ENCODE data around the gene ANO4. TPM values are rescaled to one million over a fixed set of nuclear protein-coding genes. Genes with fewer than 3 reads are reported as not detected.
"Not testable (repeated sequence)": the region's sequence is repeated elsewhere in the genome, so short reads cannot be mapped to it uniquely, and the experiment has no call there.

The ANO4 gene
- total RNA-seq, 2 experiments from 2014 or later: not detected

DNA sequence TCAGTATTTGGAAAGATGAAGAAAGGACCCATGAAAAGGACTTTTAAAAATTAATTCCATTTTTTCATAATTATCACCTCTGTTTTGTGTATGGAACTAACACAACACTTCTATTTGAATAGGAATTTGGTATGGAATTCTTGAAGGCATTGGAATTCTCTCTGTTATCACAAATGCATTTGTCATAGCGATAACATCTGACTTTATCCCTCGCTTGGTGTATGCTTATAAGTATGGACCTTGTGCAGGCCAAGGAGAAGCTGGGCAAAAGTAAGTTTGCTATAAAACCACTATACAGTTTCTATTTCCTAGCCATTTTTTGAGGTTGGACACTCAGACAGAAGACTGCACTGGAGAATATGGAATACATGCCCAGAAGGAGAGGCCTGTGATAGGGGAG lies 316.9 kb downstream of the ANO4 start:
- no peaks in the 10 kb centered on the region for H3K36me3 Mint-ChIP-seq
- no peak overlapping the region for H3K4me3 Mint-ChIP-seq
- H3K4me1 Mint-ChIP-seq: no peaks in the 10 kb centered on the region
- no peaks in the 10 kb centered on the region for H3K9me3 Mint-ChIP-seq
- DNase-seq: no peak
- no peak overlapping the region for H3K27ac Mint-ChIP-seq
- no peaks in the 10 kb centered on the region for H3K27me3 Mint-ChIP-seq

GRCh38 chr12:101115326-101115725 lies 320.8 kb downstream of the ANO4 start:
- no peak overlapping the region for H3K4me3 Mint-ChIP-seq
- no peaks in the 10 kb centered on the region for H3K9me3 Mint-ChIP-seq
- no peaks in the 10 kb centered on the region for H3K4me1 Mint-ChIP-seq
- no peaks in the 10 kb centered on the region for H3K27me3 Mint-ChIP-seq
- no peaks in the 10 kb centered on the region for H3K36me3 Mint-ChIP-seq
- DNase-seq: no peak
- no peak overlapping the region for H3K27ac Mint-ChIP-seq

DNA sequence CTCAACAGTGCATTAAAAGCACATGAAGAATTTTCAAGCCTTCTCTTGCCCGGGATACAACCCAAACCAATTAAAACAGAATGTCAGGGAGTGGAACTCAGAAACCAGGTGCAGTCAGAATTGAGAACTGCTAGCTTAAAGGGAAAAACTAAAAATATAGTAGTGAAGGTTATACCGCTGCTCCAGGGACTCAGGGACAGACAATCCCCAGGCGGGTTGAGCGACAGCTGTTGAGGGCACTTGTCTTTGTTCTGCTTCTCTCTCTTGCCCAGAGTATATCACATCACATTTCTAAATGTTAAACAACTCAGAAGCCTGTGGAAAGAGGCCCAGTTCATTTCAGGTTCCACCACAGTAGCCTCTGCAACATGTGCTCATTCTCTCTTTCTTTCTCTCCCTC lies 322.3 kb downstream of the ANO4 start:
- no peaks in the 10 kb centered on the region for H3K27me3 Mint-ChIP-seq
- no peak overlapping the region for H3K27ac Mint-ChIP-seq
- H3K4me1 Mint-ChIP-seq: no peaks in the 10 kb centered on the region
- DNase-seq: no peak
- H3K4me3 Mint-ChIP-seq: no peak overlapping the region
- no peaks in the 10 kb centered on the region for H3K9me3 Mint-ChIP-seq
- no peaks in the 10 kb centered on the region for H3K36me3 Mint-ChIP-seq

GRCh38 chr12:101117842-101118241 lies 323.3 kb downstream of the ANO4 start:
- H3K9me3 Mint-ChIP-seq: no peaks in the 10 kb centered on the region
- no peaks in the 10 kb centered on the region for H3K4me1 Mint-ChIP-seq
- no peaks in the 10 kb centered on the region for H3K36me3 Mint-ChIP-seq
- no peak overlapping the region for H3K27ac Mint-ChIP-seq
- no peak for DNase-seq
- no peak overlapping the region for H3K4me3 Mint-ChIP-seq
- no peaks in the 10 kb centered on the region for H3K27me3 Mint-ChIP-seq

GRCh38 chr12:101127521-101128219 lies 333.1 kb downstream of the ANO4 start:
- H3K4me1 Mint-ChIP-seq: no peaks in the 10 kb centered on the region
- no peak overlapping the region for H3K27ac Mint-ChIP-seq
- peaks cover 2% of the 10 kb centered on the region for H3K9me3 Mint-ChIP-seq
- DNase-seq: no peak
- peaks cover 6% of the 10 kb centered on the region for H3K27me3 Mint-ChIP-seq
- H3K4me3 Mint-ChIP-seq: no peak overlapping the region
- H3K36me3 Mint-ChIP-seq: no peaks in the 10 kb centered on the region

DNA sequence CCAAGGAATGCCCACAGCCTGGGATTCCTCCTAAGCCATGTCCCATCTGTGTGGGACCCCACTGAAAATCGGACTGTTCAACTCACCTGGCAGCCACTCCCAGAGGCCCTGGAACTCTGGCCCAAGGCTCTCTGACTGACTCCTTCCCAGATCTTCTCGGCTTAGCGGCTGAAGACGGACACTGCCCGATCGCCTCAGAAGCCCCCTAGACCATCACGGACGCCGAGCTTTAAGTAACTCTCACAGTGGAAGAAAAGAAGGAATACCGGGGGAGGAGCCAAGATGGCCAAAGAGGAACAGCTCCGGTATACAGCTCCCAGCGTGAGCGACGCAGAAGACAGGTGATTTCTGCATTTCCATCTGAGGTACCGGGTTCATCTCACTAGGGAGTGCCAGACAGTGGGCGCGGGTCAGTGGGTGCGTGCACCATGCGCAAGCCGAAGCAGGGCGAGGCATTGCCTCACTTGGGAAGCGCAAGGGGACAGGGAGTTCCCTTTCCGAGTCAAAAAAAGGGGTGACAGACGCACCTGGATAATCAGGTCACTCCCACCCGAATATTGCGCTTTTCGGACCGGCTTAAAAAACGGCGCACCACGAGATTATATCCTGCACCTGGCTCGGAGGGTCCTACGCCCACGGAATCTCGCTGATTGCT lies 351.3 kb downstream of the ANO4 start:
- not testable (repeated sequence) for H3K36me3 Mint-ChIP-seq, DNase-seq, H3K27ac Mint-ChIP-seq, H3K4me3 Mint-ChIP-seq, H3K27me3 Mint-ChIP-seq, H3K4me1 Mint-ChIP-seq, H3K9me3 Mint-ChIP-seq

DNA sequence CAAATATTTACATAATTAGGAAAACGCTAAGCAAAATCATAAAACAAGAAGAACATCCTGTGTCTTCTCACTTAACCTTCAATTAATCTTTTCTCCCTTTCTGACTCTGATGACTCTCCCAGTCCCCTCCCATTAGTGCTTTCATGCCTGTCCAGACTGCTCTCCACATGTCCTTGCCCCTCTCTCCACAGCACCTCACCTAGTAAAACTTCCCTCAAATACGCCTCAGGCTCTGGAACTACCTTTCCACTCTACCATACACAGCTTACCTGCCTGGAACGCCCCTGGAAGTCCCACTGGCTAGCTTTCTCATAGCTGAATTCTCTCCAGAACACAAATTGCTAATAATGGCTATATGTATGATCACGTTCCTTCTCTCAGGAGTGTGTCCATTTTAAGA lies 370.7 kb downstream of the ANO4 start:
- no peaks in the 10 kb centered on the region for H3K4me1 Mint-ChIP-seq
- DNase-seq: no peak
- H3K27me3 Mint-ChIP-seq: peaks cover 4% of the 10 kb centered on the region
- H3K36me3 Mint-ChIP-seq: no peaks in the 10 kb centered on the region
- no peak overlapping the region for H3K27ac Mint-ChIP-seq
- no peaks in the 10 kb centered on the region for H3K9me3 Mint-ChIP-seq
- no peak overlapping the region for H3K4me3 Mint-ChIP-seq

DNA sequence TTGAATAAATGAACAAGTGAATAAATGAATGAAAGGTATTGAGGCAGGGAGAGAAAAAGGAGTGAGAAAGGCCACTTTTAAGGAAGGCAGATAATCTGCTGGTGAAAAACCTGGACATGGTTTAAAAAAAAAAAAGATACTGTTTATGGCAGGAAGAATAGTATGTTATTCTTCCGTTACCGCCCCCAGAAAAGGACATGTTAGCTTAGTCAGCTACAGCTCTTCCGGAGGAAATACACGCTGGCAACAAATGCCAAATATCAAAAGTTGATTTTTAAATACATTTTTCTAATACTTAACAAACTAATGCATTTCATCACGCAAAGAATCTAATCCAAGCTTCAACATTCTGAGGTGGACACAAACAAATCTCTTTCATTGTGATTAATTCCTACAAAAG lies 372.3 kb downstream of the ANO4 start:
- no peak overlapping the region for H3K4me3 Mint-ChIP-seq
- H3K27me3 Mint-ChIP-seq: peaks cover 4% of the 10 kb centered on the region
- no peaks in the 10 kb centered on the region for H3K4me1 Mint-ChIP-seq
- DNase-seq: no peak
- H3K27ac Mint-ChIP-seq: no peak overlapping the region
- H3K36me3 Mint-ChIP-seq: no peaks in the 10 kb centered on the region
- no peaks in the 10 kb centered on the region for H3K9me3 Mint-ChIP-seq

DNA sequence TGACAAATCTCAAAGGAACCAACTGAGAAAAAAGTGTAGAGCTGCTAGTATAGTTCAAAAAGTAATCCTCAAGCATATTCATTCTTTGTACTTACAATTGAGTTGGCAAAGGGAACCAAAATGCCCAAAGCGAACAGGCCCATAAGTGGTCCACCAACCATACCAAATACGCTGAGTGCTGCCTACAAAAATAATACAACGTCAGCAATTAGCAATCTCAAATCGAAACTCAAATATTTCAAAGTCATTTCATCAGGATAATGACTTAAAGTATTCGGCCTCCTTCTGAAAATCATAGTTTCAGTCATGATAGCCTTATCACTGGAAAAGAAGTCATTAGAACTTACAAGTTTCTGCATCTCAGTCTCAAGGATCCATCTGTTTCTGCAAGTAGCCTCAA lies 373.4 kb downstream of the ANO4 start:
- no peaks in the 10 kb centered on the region for H3K36me3 Mint-ChIP-seq
- H3K27ac Mint-ChIP-seq: no peak overlapping the region
- H3K27me3 Mint-ChIP-seq: peaks cover 4% of the 10 kb centered on the region
- no peak overlapping the region for H3K4me3 Mint-ChIP-seq
- no peak for DNase-seq
- H3K4me1 Mint-ChIP-seq: no peaks in the 10 kb centered on the region
- no peaks in the 10 kb centered on the region for H3K9me3 Mint-ChIP-seq

GRCh38 chr12:101172316-101172715 lies 377.7 kb downstream of the ANO4 start:
- no peaks in the 10 kb centered on the region for H3K27me3 Mint-ChIP-seq
- no peak for DNase-seq
- H3K4me3 Mint-ChIP-seq: no peak overlapping the region
- no peaks in the 10 kb centered on the region for H3K4me1 Mint-ChIP-seq
- peaks cover 1% of the 10 kb centered on the region for H3K9me3 Mint-ChIP-seq
- H3K27ac Mint-ChIP-seq: no peak overlapping the region
- H3K36me3 Mint-ChIP-seq: no peaks in the 10 kb centered on the region

- no peak overlapping the region for H3K4me3 Mint-ChIP-seq
- H3K36me3 Mint-ChIP-seq: no peaks in the 10 kb centered on the region
- H3K27ac Mint-ChIP-seq: no peak overlapping the region
- H3K9me3 Mint-ChIP-seq: peaks cover 1% of the 10 kb centered on the region
- H3K4me1 Mint-ChIP-seq: no peaks in the 10 kb centered on the region
- no peaks in the 10 kb centered on the region for H3K27me3 Mint-ChIP-seq
- DNase-seq: no peak
Observed at GRCh38 chr12:101173197-101173749, 378.7 kb downstream of the ANO4 start.

- peaks cover 1% of the 10 kb centered on the region for H3K9me3 Mint-ChIP-seq
- H3K4me3 Mint-ChIP-seq: no peak overlapping the region
- no peak for DNase-seq
- no peaks in the 10 kb centered on the region for H3K27me3 Mint-ChIP-seq
- no peaks in the 10 kb centered on the region for H3K36me3 Mint-ChIP-seq
- H3K27ac Mint-ChIP-seq: no peak overlapping the region
- H3K4me1 Mint-ChIP-seq: no peaks in the 10 kb centered on the region
Observed at GRCh38 chr12:101174541-101174940, 380.0 kb downstream of the ANO4 start.

Other genes with a start within 250 kb of the ANO4 start
- 1 to 10 TPM; 1.3 to 1.5 TPM for gene GAS2L3, start 221.1 kb upstream of the ANO4 start, total RNA-seq